ENCODE results near the gene PTPN23.

- TF ChIP-seq CTCF (IDR thresholded peaks at IDR 0.05) (no peak), POLR2A (IDR thresholded peaks at IDR 0.05) (no peak)
Measured at GRCh38 chr3:47333907-47334306, 46.9 kb upstream of the PTPN23 start.

Measured in vagina (tissue), 2 donors.